HepG2 (cell line): ENCODE results near the gene BARX2. TPM values are rescaled to one million over a fixed set of nuclear protein-coding genes. Genes with fewer than 3 reads are reported as not detected.

ENCODE experiments used
- HHEX ChIP-seq: IDR thresholded peaks from 2 replicates; pipeline ENCODE4 v1.6.1; 2016; ENCODE audit warnings: control low read depth
- MED13 ChIP-seq: sonication (generic); formaldehyde crosslinking; IDR thresholded peaks from 2 replicates; pipeline ENCODE4 v1.5.0; 2020; ENCODE audit warnings: missing genetic modification reagents
- MEF2D ChIP-seq: sonication (generic); formaldehyde crosslinking; IDR thresholded peaks from 2 replicates; pipeline ENCODE4 v1.5.1; 2020; ENCODE audit warnings: mild to moderate bottlenecking, missing genetic modification reagents
- NCOA5 ChIP-seq: sonication (generic); formaldehyde crosslinking; IDR thresholded peaks from 2 replicates; pipeline ENCODE4 v1.4.0; 2020; ENCODE audit warnings: missing genetic modification reagents
- RBM39 ChIP-seq: fragments of 200-400 bp; formaldehyde crosslinking; IDR thresholded peaks from one replicate; pipeline ENCODE4 v1.6.1; 2018; ENCODE audit warnings: antibody characterized with exemption, mild to moderate bottlenecking, low read depth, low read length; ENCODE audit not compliant: poor library complexity, severe bottlenecking
- SMARCE1 ChIP-seq: fragments of 450-650 bp; IDR thresholded peaks from 2 replicates; pipeline ENCODE4 v1.6.1; 2017; ENCODE audit warnings: borderline replicate concordance
- SMC3 ChIP-seq: IDR thresholded peaks from 2 replicates; pipeline ENCODE4 v1.6.1; 2011; ENCODE audit warnings: low read length, improper control_type of control experiment
- U2AF1 ChIP-seq: fragments of 200-400 bp; formaldehyde crosslinking; optimal IDR thresholded peaks from 2 replicates; pipeline ENCODE3; 2017; ENCODE audit warnings: mild to moderate bottlenecking, low read depth, low read length
- ZFAT ChIP-seq: sonication (generic); formaldehyde crosslinking; conservative IDR thresholded peaks from 2 replicates; pipeline ENCODE4 v1.8.1; 2023; ENCODE audit warnings: missing genetic modification reagents, inconsistent platforms
- ZMYM4 ChIP-seq: sonication (generic); formaldehyde crosslinking; IDR thresholded peaks from 2 replicates; pipeline ENCODE4 v1.8.1; 2023; ENCODE audit warnings: mild to moderate bottlenecking, missing genetic modification reagents
- ZNF547 ChIP-seq: sonication (generic); formaldehyde crosslinking; IDR thresholded peaks from 2 replicates; pipeline ENCODE4 v1.5.1; 2020; ENCODE audit warnings: mild to moderate bottlenecking, missing genetic modification reagents
- polyA plus RNA-seq, 8 experiments: library from polyadenylated mRNA; depleted of rRNA in 3 of 8; stranded (reverse) in 7 of 8; unstranded in 1 of 8; fragments of >200 nt; fragmentation: Illumina TruSeq in 4 of 8; extraction: Trizol in 4 of 8; gene quantifications; 2 replicates each; pipeline versions ENCODE4 v1.2.1 to v1.2.3, GENCODE V29; 2011 to 2016; ENCODE audit warnings: low read depth in 4 of 8, missing spikeins in 1 of 8, mixed read lengths in 1 of 8; ENCODE audit not compliant: insufficient read depth in 1 of 8
- total RNA-seq, 5 experiments: library from RNA; depleted of rRNA; stranded (reverse); fragments of >200 nt; fragmentation: Illumina TruSeq; extraction: Trizol; gene quantifications; 2 replicates each; pipeline ENCODE4 v1.2.3, GENCODE V29; 2016; ENCODE audit warnings: low read depth in 1 of 5
- TF ChIP-seq, protein P1 (sequence below), 2 experiments: sonication (generic) in 1 of 2; formaldehyde crosslinking in 1 of 2; IDR thresholded peaks; 2 replicates each; pipeline versions ENCODE4 v1.4.0 to v1.6.1; 2016 to 2020; ENCODE audit warnings: borderline replicate concordance in 1 of 2, low read depth in 1 of 2, mild to moderate bottlenecking in 1 of 2, missing genetic modification reagents in 1 of 2
- TF ChIP-seq, protein P2 (sequence below): sonication (generic); formaldehyde crosslinking; IDR thresholded peaks from 2 replicates; pipeline ENCODE4 v1.8.0; 2022; ENCODE audit warnings: mild to moderate bottlenecking, missing genetic modification reagents
- TF ChIP-seq, protein P3 (sequence below): sonication (generic); formaldehyde crosslinking; IDR thresholded peaks from 2 replicates; pipeline ENCODE4 v1.4.0; 2020; ENCODE audit warnings: missing genetic modification reagents
- TF ChIP-seq, protein P4 (sequence below): sonication (generic); formaldehyde crosslinking; conservative IDR thresholded peaks from 2 replicates; pipeline ENCODE4 v1.5.0; 2020; ENCODE audit warnings: missing genetic modification reagents
- TF ChIP-seq, protein P5 (sequence below): IDR thresholded peaks from 2 replicates; pipeline ENCODE4 v1.6.1; 2016; ENCODE audit warnings: low read depth, control low read depth
- TF ChIP-seq, protein P6 (sequence below): sonication (generic); formaldehyde crosslinking; IDR thresholded peaks from 2 replicates; pipeline ENCODE4 v1.8.1; 2023; ENCODE audit warnings: mild to moderate bottlenecking, missing genetic modification reagents

Gene BARX2
- total and polyA plus RNA-seq, 2 of the 13 experiments (the other 11 are each of a cell fraction or from before 2014, with no cell fraction given): not detected

DNA sequence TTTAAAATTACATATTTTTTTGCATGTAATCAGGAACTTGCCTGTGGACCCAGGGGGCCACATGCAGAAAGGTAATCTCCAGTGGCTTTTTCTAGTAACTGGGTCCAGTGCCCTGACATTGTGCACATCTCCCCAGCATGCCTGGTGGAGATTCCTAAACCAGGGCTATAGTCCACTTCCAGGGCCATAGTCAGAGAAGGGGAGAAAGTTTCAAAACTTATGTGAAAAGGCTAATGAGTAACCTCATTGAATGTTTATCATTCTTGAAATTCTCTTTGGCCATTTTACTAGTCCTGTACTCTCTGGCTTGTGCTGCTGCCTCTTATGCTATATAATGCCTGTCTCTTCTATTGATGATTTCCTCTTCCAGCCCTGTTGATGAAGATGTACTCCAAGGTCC is 47.8 kb downstream of the BARX2 start (continued):
- no peak for TF ChIP-seq SMC3
- TF ChIP-seq HHEX: no peak
- TF ChIP-seq, protein P1, sequence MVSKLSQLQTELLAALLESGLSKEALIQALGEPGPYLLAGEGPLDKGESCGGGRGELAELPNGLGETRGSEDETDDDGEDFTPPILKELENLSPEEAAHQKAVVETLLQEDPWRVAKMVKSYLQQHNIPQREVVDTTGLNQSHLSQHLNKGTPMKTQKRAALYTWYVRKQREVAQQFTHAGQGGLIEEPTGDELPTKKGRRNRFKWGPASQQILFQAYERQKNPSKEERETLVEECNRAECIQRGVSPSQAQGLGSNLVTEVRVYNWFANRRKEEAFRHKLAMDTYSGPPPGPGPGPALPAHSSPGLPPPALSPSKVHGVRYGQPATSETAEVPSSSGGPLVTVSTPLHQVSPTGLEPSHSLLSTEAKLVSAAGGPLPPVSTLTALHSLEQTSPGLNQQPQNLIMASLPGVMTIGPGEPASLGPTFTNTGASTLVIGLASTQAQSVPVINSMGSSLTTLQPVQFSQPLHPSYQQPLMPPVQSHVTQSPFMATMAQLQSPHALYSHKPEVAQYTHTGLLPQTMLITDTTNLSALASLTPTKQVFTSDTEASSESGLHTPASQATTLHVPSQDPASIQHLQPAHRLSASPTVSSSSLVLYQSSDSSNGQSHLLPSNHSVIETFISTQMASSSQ (IDR thresholded peaks at IDR 0.05; ENCODE audit: low read depth): peak; percentile 47; the same call in 1 of the 2 replicates
- TF ChIP-seq, protein P1 (CRISPR knock-in tag; IDR thresholded peaks at IDR 0.05; ENCODE audit: borderline replicate concordance): no peak
- TF ChIP-seq NCOA5 (CRISPR knock-in tag): no peak
- TF ChIP-seq, protein P2, sequence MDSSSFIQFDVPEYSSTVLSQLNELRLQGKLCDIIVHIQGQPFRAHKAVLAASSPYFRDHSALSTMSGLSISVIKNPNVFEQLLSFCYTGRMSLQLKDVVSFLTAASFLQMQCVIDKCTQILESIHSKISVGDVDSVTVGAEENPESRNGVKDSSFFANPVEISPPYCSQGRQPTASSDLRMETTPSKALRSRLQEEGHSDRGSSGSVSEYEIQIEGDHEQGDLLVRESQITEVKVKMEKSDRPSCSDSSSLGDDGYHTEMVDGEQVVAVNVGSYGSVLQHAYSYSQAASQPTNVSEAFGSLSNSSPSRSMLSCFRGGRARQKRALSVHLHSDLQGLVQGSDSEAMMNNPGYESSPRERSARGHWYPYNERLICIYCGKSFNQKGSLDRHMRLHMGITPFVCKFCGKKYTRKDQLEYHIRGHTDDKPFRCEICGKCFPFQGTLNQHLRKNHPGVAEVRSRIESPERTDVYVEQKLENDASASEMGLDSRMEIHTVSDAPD (CRISPR knock-in tag): no peak
- TF ChIP-seq RBM39: no peak
- TF ChIP-seq MEF2D (CRISPR knock-in tag): 0 out of 2 replicates have a peak, but pooled peaks have one; percentile 36
- no peak for TF ChIP-seq SMARCE1
- TF ChIP-seq ZNF547 (CRISPR knock-in tag): no peak
- TF ChIP-seq, protein P3, sequence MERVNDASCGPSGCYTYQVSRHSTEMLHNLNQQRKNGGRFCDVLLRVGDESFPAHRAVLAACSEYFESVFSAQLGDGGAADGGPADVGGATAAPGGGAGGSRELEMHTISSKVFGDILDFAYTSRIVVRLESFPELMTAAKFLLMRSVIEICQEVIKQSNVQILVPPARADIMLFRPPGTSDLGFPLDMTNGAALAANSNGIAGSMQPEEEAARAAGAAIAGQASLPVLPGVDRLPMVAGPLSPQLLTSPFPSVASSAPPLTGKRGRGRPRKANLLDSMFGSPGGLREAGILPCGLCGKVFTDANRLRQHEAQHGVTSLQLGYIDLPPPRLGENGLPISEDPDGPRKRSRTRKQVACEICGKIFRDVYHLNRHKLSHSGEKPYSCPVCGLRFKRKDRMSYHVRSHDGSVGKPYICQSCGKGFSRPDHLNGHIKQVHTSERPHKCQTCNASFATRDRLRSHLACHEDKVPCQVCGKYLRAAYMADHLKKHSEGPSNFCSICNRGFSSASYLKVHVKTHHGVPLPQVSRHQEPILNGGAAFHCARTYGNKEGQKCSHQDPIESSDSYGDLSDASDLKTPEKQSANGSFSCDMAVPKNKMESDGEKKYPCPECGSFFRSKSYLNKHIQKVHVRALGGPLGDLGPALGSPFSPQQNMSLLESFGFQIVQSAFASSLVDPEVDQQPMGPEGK: no peak
- TF ChIP-seq, protein P4, sequence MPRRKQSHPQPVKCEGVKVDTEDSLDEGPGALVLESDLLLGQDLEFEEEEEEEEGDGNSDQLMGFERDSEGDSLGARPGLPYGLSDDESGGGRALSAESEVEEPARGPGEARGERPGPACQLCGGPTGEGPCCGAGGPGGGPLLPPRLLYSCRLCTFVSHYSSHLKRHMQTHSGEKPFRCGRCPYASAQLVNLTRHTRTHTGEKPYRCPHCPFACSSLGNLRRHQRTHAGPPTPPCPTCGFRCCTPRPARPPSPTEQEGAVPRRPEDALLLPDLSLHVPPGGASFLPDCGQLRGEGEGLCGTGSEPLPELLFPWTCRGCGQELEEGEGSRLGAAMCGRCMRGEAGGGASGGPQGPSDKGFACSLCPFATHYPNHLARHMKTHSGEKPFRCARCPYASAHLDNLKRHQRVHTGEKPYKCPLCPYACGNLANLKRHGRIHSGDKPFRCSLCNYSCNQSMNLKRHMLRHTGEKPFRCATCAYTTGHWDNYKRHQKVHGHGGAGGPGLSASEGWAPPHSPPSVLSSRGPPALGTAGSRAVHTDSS (CRISPR knock-in tag): no peak
- no peak for TF ChIP-seq ZFAT (CRISPR knock-in tag)
- TF ChIP-seq, protein P5, sequence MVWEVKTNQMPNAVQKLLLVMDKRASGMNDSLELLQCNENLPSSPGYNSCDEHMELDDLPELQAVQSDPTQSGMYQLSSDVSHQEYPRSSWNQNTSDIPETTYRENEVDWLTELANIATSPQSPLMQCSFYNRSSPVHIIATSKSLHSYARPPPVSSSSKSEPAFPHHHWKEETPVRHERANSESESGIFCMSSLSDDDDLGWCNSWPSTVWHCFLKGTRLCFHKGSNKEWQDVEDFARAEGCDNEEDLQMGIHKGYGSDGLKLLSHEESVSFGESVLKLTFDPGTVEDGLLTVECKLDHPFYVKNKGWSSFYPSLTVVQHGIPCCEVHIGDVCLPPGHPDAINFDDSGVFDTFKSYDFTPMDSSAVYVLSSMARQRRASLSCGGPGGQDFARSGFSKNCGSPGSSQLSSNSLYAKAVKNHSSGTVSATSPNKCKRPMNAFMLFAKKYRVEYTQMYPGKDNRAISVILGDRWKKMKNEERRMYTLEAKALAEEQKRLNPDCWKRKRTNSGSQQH (CRISPR knock-in tag): no peak
- TF ChIP-seq MED13 (CRISPR knock-in tag): no peak
- TF ChIP-seq, protein P6, sequence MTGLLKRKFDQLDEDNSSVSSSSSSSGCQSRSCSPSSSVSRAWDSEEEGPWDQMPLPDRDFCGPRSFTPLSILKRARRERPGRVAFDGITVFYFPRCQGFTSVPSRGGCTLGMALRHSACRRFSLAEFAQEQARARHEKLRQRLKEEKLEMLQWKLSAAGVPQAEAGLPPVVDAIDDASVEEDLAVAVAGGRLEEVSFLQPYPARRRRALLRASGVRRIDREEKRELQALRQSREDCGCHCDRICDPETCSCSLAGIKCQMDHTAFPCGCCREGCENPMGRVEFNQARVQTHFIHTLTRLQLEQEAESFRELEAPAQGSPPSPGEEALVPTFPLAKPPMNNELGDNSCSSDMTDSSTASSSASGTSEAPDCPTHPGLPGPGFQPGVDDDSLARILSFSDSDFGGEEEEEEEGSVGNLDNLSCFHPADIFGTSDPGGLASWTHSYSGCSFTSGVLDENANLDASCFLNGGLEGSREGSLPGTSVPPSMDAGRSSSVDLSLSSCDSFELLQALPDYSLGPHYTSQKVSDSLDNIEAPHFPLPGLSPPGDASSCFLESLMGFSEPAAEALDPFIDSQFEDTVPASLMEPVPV: no peak
- no peak for TF ChIP-seq U2AF1
- no peak for TF ChIP-seq ZMYM4
